Pulmonary artery endothelial cell (primary cell): Measurements from ENCODE around the gene MMP28. TPM values are rescaled to one million over a fixed set of nuclear protein-coding genes. Genes with fewer than 3 reads are reported as not detected.
A peak's percentile ranks its signal among the peaks of the same experiment; 100 is the strongest.
"Not testable (repeated sequence)": the region's sequence is repeated elsewhere in the genome, so short reads cannot be mapped to it uniquely, and the experiment has no call there.

Experiments
- DNase-seq: peaks from one replicate; pipeline ENCODE4 v3.0.0-alpha.2; 2011; ENCODE audit warnings: low read depth, low spot score
- total RNA-seq: library from RNA; depleted of rRNA; stranded (reverse); fragments of >200 nt; gene quantifications from 2 replicates; pipeline ENCODE4 v1.2.3, GENCODE V29; 2014

MMP28 gene
- total RNA-seq, 1 donor from 2014 or later = 7.2 TPM

DNA sequence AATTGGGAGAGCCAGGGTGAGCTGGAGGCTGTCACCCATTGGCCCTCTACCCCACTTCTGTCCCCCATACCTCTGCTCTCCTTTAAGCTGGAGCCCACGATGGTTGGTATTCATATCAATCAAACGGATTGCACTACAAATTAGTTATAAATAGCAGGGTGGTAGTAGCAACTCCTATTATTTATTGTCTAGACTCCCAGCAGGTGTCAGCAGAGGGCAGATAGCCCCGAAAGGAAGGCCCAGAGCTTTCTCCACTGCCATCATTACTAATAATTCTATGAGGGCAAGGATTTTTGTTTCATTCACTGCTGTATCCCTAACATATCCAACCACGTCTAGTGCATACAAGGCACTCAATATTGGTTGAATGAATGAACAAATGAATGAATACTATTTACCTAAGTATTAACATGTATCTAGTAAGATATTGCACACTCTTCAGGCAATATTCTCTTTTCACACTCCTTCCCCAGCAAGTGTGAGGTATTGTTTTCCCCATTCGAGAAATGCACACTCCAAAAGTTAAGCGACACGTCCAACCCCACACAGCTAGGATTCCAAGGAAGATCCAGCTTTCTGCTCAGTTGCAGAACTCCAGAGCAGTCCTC lies 28.4 kb downstream of the MMP28 start:
- DNase-seq = no peak

DNA sequence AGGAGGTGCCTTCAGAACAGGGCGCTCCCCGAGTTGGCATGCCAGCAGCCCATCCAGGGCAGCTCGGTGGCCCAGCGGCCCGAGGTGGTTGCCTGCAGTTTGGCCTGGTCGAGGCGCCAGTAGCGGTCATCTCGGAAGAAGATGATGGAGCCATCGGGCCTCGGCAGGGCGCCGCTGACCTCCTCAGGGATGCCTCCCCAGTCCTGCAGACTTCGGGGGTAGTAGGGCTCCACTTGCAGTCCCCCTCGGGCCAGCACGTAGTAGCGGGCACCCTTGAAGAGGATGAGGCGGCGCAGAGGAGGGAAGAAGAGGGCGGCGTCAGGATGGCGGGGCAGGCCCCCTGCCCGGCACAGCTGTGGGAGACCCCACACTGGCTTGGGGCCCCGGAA lies 29.0 kb downstream of the MMP28 start:
- DNase-seq = no peak

DNA sequence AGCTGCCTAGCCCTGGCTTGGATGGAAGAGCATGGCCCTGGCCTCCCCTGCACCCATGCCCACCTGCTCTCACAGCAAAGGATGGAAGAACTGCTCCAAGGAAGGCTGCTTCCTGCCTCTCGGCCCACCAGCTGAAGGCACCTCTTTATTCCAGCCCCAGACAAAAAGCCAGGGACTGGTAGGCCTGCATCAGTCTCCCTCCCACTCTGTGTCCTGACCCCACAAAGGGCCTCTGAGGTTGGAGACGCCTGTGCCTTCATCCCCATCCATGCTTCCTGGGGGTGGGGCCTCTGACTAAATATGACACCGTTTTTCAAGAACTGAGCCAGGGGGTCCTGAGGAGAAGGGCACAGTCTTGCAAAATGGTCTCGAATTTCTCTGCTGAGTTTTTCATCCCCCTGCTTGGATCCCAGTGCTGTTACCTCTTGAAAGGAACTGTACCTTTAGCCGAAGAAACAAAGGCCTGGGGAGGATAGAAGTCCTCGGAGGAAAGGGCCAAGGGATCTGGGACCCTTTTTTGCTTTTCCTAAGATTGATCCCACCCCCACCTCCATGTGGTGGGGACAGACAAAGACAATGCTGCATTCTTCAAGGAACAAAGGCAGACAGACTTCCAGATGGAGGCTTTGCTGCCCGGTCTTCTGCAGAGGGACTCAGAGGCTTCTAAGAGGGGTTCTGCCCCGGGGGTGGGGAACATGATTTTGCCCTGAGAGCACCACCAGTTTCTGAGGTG lies 29.5 kb downstream of the MMP28 start:
- DNase-seq = no peak

DNA sequence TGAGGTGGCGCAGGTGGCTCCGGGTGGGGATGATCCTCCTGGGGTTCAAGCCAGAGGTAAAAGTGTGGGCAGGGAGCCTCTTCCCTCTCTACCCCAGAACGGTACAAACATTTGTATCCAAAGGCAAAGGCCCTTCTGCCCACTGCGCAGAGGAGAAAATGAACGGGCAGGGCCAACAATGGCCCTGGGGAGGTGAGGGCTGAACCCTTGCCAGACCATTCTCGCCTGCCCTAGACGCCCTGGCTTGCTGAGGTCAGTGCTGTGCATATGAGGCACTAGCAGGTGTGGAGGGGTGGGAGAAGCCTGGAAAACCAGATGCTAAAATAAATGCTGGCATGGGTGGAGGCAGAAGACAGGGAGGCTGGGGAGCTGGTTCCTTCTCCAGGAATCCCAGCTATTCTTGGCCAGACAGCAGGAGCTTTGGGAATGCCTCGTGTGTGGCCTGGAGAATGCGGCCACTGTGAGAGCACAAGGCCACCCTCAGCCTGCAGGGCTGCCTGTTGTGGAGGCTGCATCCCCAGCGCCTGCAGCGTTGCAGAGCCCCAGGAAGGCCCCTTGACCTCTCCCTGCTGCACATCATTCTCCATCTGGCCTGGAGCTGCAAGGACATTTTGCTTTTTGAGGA lies 30.2 kb downstream of the MMP28 start:
- no peak for DNase-seq

DNA sequence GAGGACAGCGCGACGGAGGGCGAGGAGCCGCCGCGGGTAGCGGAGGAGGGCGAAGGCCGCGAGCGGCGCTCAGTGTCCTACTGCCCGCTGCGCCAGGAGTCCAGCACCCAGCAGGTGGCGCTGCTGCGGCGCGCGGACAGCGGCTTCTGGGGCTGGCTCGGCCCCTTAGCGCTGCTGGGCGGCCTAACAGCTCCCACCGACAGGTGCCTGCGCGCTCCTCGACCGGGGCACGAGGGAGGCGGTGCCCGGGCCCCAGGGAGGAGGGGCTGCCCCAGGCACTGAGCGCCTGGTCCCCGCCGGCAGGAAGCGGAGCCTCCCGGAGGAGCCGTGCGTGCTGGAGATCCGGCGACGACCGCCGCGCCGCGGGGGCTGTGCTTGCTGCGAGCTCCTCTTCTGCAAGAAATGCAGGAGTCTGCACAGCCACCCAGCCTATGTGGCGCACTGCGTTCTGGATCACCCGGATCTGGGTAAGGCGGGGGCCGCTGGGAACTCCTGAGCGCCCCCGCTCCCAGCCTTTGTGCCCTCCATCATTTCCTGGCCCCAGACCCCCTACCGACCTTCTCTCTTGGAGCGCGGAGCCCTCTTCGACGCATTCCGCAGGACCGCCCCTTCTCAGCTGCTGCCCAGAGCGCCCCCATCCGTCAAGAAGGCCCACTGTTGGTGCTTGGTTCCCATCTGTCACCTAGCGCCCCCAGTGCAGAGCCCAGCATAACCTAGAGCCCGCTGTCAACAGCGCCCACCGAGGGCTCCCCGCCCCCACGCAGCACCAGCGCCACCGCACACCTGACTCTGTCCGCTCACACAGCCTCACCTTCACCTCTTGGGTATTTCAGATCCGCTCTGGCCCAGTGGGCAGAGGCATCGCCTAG lies 31.1 kb downstream of the MMP28 start:
- DNase-seq = peak; percentile 54

DNA sequence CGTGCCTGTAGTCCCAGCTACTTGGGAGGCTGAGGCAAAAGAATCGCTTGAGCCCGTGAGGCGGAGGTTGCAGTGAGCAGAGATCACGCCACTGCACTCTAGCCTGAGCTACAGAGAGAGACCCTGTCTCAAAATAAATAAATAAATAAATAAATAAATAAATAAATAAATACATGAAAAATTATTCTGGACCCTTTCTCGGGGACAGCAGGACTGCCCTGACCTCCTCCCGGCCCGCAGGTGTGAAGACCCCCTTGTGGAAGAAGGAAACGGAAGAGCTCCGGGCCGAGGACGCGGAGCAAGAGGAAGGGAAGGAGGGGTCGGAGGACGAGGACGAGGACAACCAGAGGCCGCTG lies 31.7 kb downstream of the MMP28 start:
- no peak for DNase-seq

DNA sequence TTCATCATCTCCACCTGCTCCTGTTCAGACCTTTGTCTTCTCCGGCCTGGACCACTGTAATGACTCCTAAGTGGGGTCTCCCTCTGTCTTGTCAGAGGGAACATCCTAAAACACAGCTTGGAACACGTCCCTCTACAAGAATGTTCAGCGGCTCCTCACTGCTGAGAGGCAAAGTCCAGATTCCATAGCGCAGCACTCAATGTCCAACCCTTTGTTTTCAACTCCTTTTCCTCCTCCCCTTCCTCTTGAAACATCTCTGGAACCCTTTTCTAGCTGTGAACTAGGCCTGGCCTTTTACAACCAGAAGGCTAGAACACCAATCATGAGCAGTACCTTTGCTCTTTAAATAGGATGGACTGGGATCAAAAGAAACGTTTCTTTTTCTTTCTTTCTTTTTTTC lies 33.8 kb downstream of the MMP28 start:
- no peak for DNase-seq

DNA sequence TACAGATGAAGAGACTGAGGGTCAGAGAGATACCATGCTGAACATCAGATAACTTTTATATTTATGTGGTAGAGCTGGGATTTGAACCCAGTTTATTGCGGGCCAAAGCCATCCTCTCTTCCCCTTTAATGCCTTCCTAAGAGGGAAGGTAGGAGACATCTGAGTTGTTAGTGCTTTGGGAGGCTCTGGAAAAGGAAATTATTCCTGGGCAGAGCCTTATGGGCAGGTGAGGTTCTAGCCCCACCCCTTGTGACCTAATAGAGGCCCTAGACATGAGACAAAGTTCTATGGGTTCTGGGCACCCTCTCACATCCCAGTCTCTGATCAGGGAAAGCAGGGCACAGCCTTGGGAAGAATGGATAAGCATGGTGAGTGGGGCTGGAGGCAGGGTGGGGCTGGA lies 34.9 kb downstream of the MMP28 start, which contains the start of gene C17orf50:
Gene C17orf50 (plus strand): TSS at position 301 of the 400 bp plus-strand sequence. CDS start 55 bp downstream, at position 356.
- DNase-seq = no peak

DNA sequence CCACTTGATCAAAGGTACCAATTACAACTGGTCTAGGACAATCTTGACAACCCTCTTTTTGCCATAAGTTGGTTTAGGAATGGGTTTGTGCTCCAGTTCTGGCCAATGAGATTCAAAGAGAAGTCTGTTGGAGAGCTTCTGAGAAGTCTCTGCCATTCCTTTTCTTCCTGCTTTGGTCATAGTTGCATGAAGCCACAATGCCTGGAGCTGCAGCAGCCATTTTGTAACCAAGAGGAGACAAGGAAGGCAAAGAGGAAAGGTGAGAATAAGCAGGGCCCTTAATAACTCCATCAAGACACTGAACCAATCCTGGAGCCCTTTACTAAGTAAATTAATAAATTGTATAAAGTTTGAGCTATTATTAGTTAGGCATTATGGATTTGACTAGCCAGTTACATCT lies 38.2 kb downstream of the MMP28 start:
- DNase-seq = no peak

DNA sequence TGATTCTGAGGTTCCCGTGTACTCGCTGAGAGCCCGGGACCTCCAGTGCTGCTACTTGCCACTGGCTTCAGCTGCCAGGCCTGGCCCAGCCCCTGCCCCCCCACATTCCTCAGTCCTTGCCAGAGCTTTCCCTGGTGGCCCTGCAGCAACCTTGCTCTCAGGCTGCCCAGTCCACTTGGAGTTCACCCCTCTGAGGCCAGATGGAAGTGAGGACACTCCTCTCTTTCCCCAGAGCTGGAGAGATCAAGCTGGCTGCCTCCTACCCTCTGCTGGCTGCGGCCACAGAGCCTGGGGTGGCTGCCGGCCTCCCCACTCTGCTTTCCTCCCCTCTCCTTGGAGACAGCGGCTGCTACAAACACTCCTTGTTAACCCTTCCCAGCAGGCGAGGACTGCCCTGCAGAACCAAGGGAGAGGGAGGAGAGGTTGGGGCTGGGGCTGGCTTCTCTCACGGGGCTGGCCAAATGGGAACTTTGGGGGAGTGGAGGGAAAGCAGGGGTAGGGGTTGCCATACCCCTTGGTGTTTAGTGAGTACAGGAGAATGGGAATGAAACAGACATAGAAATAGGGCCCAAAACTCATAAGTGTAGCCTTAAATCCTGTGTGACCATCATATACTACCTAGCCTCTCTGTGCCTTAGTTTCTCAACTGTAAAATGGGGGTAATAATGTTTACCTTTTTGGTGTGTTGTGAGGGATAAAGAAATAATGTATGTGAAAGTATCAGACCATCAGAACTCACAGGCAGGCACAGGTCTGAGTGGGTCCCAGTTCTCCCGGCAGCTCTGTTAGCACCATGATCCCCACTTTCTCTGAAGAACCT lies 42.3 kb downstream of the MMP28 start, which contains the start of gene GAS2L2:
Gene GAS2L2 (minus strand): TSS at position 295 of the 820 bp plus-strand sequence. CDS start 389 bp downstream, outside the sequence.
- DNase-seq = no peak

DNA sequence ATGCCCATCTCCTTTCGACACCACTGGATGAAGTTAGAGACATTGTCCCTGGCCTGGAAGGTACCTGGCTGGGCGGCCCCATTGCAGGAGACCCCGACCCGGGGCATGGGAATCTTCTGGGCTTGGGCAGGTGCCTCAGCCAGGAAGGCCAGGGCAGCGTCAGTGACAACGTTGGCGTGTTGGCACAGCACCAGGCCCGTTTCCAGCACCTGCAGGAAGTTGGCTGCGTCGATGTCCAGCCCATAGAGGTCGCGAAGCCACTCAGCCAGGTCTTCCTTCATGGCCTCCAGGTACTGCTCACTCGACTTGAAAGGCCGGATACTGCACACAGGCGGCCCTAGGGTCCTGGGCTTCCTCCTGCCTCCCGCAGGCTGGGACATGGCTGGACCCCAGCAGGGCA lies 43.0 kb downstream of the MMP28 start:
- no peak for DNase-seq

DNA sequence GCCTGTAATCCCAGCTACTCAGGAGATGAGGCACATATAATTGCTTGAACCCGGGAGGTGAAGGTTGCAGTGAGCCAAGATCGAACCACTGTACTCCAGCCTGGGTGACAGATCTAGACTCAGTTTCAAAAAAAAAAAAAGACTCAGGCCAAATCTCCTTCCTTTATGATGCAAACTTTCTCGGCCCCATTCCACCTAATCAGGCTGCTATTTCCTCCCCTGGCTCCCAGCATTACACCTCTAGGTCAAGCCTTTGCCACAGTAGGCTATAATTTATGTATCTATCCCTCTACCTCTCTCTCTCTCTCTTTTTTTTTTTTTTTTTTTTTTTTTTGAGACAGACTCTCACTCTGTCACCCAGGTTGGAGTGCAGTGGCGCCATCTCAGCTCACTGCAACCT lies 43.9 kb downstream of the MMP28 start:
- not testable (repeated sequence) for DNase-seq

DNA sequence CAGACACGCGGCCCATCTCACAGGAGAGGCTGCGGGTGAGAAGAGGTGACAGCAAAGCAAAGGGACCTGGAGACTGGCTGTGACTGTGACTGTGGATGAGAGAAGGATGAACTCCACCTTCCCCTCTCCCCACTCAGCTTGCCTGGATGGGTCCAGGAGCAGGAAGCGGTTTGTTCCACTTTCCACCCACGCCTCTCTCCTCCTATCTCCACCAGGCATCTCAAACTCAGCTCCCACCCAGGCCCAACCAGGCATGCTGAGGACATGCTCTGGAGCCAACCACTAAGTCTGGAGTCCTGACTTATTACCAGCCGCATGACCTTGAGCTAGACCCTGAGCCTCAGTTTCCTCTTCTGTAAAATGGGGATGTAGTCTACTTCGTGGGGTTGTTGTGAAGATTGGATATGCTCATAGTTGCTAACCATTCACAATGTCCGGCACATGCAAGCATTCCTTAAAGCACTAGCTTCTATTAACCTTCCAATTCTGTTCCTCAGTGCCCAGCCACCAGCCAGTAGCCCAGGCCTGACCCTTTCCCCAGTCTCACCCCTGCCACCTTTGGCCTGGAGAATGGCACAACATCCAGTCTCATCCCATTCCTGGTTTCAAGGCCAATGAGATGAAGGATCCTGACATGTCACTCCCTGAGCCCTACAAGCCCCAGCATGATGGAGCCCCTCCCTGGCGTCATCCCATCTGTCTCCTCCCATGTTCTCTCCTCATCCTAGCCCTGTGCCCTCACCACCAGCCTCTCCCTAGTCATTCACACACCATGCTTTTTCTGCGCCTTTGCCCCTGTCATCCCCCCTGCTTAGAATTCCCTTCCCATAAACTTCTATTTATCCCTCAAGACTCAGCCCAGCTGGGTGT lies 44.7 kb downstream of the MMP28 start:
- DNase-seq = no peak

DNA sequence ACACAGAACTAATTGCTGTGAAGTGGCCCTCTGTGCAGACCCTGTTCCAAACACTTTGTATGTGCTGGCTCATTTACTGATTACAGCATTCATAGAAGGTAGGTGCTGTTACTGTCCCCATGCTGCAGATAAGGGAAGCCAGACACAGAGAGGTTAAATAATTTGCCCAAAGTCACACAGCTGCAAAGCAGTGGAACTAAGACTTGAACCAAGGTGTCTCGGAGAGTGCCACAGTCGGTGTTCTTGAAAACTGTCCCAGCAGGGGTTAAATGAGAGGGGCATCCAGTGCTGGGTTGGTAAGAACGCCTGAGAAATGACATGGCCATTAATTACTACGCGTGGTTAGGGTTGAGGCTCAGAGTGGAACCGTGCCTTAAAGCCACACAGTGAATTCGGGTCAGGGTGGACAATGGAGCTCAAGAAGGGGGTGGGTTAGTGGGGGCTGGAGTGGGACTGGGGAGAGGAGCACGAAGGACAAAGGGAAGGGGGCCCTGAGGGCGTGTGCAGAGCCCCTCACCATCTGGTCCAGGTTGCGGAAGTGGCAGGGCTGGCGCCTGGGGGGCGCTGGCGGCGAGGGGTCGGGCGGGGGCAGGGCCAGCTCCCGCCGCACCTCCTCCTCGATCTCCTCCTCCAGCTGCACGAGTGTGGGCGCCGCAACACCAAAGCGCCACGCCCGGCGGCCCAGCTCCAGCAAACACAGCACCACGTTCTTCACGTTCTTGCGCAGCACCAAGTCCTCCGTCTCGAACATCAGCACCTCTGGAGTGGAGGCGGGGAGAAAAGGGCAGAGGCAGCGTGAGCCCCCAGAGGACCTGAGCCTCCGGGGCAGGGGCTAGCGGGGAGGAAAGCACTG lies 45.7 kb downstream of the MMP28 start:
- DNase-seq = no peak

DNA sequence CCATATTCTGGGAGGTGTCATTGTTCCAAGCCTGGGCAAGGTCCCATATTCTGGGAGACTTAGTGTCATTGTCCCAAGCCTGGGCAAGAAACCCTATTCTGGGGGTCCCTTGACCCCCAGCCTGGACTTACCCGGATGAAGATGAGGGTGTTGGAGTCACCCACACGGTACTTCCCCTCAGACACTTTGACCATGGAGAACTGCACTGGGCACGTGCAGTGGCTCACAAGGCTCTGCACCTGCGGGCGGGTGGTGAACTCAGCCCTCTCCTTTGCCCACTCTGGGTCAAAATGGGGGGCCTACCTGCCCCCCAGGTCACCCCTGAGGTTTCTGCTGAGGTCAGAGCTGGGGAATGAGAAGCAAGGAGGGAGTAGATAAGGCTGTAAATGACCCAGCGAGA lies 46.5 kb downstream of the MMP28 start:
- no peak for DNase-seq

DNA sequence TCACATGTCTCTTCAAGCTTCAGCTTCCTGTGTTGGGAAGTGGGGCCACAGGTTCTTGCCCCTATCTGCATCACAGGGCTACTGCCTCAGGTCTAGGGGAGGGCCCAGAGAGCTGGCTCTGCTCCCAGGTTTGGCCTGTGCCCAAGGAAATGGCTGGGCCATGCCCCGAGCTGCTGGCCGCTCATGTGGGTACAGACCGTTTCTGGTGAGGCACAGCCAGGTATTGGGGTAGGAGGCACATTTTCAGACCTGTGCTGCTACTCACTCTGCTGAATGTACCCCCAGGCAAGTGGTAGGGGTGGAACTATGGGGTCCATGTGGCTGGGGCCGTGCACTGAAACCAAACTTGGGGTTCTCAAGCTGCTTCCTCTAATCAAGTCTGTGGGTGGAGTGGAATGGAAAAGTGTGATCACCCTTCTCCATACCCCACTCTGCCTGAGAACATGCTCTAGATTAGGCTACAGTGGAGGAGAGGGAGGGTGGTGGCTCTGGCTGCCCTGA lies 47.0 kb downstream of the MMP28 start:
- DNase-seq = no peak

DNA sequence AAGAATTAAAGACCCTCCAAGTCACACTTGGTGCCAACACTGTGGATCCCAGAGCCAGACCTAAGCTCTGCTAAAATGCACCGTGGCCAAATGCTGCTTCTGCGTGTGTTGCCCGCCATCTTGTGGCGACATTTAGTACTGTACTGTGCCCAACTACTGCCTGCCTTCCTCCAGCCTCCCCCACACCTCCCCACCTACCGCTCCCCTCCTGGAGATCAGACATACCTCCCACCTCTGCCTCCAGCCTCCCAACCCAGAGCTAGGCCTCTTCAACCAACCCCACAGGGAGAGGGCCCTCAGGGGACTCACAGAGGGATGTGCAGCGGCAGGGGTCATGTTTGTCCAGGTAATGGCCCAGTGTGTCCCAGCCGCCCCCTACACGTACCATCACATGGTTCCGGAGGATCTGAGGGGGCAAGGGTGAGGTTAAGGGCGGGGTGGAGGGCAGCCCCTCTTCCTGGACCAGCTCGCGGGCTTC lies 47.9 kb downstream of the MMP28 start:
- DNase-seq = peak; percentile 37

DNA sequence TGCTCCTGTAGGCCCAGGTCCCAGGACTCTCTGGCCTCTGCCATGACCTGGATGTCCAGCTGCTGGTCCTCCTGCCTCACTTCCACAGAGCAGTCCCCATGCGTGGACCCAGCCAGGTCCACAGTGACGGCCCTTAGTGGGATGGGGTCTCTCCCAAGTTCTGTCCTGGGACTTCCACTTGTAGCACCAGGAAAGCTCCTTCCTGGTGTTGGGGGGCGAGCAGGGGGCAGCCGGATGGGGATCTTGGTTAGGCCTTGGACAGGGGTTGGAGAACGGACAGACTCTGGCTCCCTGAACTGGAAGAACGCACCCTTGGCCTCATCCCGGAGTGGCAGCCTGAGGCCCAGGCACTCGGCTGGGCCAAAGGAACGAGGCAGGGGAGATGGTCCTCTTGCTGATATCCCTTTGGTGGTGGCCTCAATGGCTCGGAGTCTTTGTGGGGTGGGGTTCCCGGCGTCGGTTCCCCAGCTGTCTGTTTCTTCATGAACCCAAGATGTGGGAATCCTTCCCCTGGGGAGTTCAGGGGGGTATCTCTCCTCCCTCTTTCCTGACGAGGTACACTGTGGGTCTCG lies 49.6 kb downstream of the MMP28 start:
- DNase-seq = no peak
